Measurements from ENCODE around the gene LRIG3. TPM values are rescaled to one million over a fixed set of nuclear protein-coding genes. Genes with fewer than 3 reads are reported as not detected.

Gene LRIG3
- total RNA-seq, 1 donor from 2014 or later, result 51.4 TPM

DNA sequence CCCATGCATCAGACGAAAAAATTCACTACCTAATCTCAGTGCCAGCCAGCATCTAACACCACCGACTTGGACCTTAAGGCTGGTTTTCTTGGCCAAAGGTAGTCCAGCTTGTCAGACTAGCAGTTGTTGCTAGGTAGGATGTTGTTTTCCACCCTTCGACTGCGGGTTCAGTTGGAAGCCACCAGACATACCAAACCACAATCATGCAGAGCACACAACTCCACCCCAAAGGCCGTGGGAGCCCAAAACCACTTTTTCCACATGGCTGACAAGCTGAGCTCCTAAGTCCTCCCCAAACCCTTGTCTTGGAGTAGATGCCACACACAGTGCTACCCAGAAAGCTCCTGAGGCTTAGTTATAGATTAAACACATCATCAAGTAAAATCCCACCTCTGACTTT is 46.8 kb downstream of the LRIG3 start:
- no peak for DNase-seq (ENCODE audit: extremely low spot score, unreplicated experiment)
- Mint-ChIP-seq H3K27ac (no peak overlapping the region), H3K27me3 (no peaks in the 10 kb centered on the region), H3K4me3 (no peak overlapping the region), H3K4me1 (ENCODE audit: unreplicated experiment) (no peaks in the 10 kb centered on the region), H3K36me3 (peaks cover 72% of the 10 kb centered on the region), H3K9me3 (no peaks in the 10 kb centered on the region)
- TF ChIP-seq, protein P1, sequence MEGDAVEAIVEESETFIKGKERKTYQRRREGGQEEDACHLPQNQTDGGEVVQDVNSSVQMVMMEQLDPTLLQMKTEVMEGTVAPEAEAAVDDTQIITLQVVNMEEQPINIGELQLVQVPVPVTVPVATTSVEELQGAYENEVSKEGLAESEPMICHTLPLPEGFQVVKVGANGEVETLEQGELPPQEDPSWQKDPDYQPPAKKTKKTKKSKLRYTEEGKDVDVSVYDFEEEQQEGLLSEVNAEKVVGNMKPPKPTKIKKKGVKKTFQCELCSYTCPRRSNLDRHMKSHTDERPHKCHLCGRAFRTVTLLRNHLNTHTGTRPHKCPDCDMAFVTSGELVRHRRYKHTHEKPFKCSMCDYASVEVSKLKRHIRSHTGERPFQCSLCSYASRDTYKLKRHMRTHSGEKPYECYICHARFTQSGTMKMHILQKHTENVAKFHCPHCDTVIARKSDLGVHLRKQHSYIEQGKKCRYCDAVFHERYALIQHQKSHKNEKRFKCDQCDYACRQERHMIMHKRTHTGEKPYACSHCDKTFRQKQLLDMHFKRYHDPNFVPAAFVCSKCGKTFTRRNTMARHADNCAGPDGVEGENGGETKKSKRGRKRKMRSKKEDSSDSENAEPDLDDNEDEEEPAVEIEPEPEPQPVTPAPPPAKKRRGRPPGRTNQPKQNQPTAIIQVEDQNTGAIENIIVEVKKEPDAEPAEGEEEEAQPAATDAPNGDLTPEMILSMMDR (conservative IDR thresholded peaks at IDR 0.05), result no peak

DNA sequence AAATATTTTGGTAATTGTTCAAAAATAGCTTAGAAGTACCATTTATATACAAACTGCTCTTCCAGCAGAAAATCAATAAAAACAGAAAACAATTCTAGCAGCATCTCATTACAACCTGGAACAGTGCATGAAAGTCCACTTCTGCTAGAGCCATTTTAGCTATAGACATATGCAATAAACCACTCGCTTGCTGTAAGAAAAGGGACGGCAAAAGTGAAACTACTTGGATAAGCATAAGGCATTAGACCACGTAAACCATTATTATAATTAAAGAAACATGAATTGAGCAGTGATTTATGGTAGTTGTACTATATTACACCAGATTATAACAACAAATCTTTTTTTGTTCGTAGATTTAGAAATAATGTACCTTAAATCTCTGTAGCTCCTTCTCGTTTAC is 48.7 kb downstream of the LRIG3 start:
- Mint-ChIP-seq H3K27me3 (no peaks in the 10 kb centered on the region), H3K4me1 (ENCODE audit: unreplicated experiment) (peaks cover 5% of the 10 kb centered on the region), H3K36me3 (peaks cover 74% of the 10 kb centered on the region), H3K27ac (no peak overlapping the region), H3K4me3 (no peak overlapping the region), H3K9me3 (no peaks in the 10 kb centered on the region)
- TF ChIP-seq, protein P1 (conservative IDR thresholded peaks at IDR 0.05), result no peak
- no peak for DNase-seq (ENCODE audit: extremely low spot score, unreplicated experiment)

DNA sequence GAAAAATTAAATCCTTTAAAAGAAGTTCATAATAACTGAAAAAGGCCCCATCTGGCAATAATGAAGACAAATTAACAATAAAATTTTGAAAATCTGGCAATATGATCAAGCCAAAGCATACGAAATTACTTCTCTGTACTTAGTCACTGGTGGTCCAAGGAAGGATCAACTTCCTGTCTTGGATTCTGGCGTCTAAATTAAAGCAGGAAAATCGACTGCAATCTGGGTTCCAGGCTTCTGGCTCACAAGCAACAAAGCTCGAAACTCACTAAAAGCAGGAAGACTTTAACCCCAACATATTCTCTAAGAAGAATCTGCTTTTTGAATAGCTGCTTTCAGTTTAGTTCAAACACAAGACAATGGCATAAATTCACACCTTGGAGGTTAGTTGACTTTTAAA is 49.7 kb downstream of the LRIG3 start:
- peaks cover 5% of the 10 kb centered on the region for H3K4me1 Mint-ChIP-seq (ENCODE audit: unreplicated experiment)
- H3K27ac Mint-ChIP-seq, result no peak overlapping the region
- no peaks in the 10 kb centered on the region for H3K9me3 Mint-ChIP-seq
- TF ChIP-seq, protein P1 (conservative IDR thresholded peaks at IDR 0.05), result no peak
- no peak for DNase-seq (ENCODE audit: extremely low spot score, unreplicated experiment)
- H3K36me3 Mint-ChIP-seq, result peaks cover 68% of the 10 kb centered on the region
- no peaks in the 10 kb centered on the region for H3K27me3 Mint-ChIP-seq
- no peak overlapping the region for H3K4me3 Mint-ChIP-seq

DNA sequence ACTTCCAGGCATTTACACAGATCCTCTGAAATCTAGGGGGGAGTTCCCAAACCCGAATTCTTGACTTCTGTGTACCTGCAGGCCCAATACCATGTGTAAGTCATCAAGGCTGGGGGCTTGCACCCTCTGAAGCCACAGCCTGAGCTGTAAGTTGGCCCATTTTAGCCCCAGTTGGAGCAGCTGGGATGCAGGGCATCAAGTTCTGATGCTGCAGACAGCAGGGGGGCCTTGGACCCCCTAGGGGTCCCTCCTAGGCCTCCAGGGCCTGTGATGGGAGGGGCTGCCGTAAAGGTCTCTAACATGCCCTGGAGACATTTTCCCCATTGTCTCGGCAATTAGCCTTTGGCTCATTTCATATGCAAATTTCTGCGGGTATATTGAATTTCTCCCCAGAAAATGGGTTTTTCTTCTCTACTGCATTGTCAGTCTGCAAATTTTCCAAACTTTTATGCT is 59.5 kb downstream of the LRIG3 start:
- Mint-ChIP-seq H3K4me3 (no peak overlapping the region), H3K27ac (no peak overlapping the region), H3K9me3 (peaks cover 9% of the 10 kb centered on the region), H3K36me3 (peaks cover 4% of the 10 kb centered on the region), H3K27me3 (no peaks in the 10 kb centered on the region), H3K4me1 (ENCODE audit: unreplicated experiment) (peaks cover 4% of the 10 kb centered on the region)
- DNase-seq (ENCODE audit: extremely low spot score, unreplicated experiment), result no peak
- TF ChIP-seq, protein P1 (conservative IDR thresholded peaks at IDR 0.05), result no peak

DNA sequence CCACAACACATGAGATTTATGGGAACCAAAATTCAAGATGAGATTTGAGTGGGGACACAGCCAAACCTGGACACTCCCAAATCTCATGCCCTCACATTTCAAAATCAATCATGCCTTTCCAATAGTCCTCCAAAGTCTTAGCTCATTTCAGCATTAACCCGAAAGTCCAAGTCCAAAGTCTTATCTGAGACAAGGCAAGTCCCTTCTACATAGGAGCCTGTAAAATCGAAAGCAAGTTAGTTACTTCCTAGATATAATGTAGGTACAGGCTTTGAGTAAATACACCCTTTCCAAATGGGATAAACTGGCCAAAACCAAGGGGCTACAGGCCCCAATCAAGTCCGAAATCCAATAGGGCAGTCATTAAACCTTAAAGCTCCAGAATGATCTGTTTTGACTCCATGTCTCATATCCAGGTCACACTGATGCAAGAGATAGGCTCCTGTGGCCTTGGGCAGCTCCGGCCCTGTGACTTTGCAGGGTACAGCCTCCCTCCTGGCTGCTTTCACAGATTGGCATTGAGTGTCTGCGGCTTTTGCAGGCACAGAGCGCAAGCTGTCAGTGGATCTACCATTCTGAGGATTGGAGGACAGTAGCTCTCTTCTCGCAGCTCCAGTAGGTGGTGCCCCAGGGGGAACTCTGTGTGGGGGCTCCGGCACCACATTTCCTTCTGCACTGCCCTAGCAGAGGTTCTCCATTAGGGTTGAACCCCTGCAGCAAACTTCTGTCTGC is 60.1 kb downstream of the LRIG3 start:
- H3K4me1 Mint-ChIP-seq (ENCODE audit: unreplicated experiment), result peaks cover 4% of the 10 kb centered on the region
- no peaks in the 10 kb centered on the region for H3K27me3 Mint-ChIP-seq
- TF ChIP-seq, protein P1 (conservative IDR thresholded peaks at IDR 0.05), result no peak
- no peak overlapping the region for H3K4me3 Mint-ChIP-seq
- DNase-seq (ENCODE audit: extremely low spot score, unreplicated experiment), result no peak
- H3K27ac Mint-ChIP-seq, result no peak overlapping the region
- H3K36me3 Mint-ChIP-seq, result no peaks in the 10 kb centered on the region
- peaks cover 9% of the 10 kb centered on the region for H3K9me3 Mint-ChIP-seq
